Body of pancreas (tissue), 4 donors: ENCODE data around the gene EDAR.

Experiments used
- POLR2A ChIP-seq, 3 donors: fragments of 450-650 bp; IDR thresholded peaks; one replicate each; pipeline ENCODE4 v1.6.1; 2016; ENCODE audit warnings: antibody characterized with exemption in 3 of 3, mild to moderate bottlenecking in 2 of 3
- TF ChIP-seq, protein P1 (sequence below), 7 experiments: fragments of 450-650 bp in 4 of 7; fragments of 200-600 bp in 3 of 7; sonication (generic) in 3 of 7; IDR thresholded peaks; one replicate each; pipeline ENCODE4 v1.5.1; 2016 to 2019; ENCODE audit warnings: antibody characterized with exemption in 7 of 7

DNA sequence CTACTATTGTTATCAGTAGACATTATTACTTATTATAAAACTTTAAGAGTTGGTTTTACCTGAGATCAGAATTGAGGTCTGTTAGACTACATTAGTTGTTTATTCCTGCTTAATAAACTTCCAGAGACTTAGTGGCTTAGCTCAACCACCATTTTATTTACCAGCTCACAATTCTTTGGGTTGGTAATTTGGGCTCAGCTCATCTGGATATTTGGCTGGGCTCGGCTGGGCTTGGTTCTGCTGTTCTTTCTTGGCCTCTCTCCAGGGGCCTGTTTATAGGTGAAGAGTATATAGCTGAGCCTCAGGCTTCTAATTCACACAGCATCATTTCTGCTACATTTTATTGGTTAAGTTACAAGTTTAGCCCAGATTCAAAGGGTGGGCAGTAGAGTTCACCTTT lies 134.5 kb downstream of the EDAR start:
- TF ChIP-seq POLR2A (IDR thresholded peaks at IDR 0.05) = no peak
- TF ChIP-seq, protein P1, sequence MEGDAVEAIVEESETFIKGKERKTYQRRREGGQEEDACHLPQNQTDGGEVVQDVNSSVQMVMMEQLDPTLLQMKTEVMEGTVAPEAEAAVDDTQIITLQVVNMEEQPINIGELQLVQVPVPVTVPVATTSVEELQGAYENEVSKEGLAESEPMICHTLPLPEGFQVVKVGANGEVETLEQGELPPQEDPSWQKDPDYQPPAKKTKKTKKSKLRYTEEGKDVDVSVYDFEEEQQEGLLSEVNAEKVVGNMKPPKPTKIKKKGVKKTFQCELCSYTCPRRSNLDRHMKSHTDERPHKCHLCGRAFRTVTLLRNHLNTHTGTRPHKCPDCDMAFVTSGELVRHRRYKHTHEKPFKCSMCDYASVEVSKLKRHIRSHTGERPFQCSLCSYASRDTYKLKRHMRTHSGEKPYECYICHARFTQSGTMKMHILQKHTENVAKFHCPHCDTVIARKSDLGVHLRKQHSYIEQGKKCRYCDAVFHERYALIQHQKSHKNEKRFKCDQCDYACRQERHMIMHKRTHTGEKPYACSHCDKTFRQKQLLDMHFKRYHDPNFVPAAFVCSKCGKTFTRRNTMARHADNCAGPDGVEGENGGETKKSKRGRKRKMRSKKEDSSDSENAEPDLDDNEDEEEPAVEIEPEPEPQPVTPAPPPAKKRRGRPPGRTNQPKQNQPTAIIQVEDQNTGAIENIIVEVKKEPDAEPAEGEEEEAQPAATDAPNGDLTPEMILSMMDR (IDR thresholded peaks at IDR 0.05) = no peak
